HCT116 (cell line): ENCODE measurements around the gene HS6ST3. TPM values are rescaled to one million over a fixed set of nuclear protein-coding genes. Genes with fewer than 3 reads are reported as not detected.

Source experiments
- ATAC-seq: fragments of 200-7000 bp; cut with Tn5 transposase; 2 replicates; pipeline ENCODE4 v1.9.1; 2020; ENCODE audit warnings: mild to moderate bottlenecking, moderate library complexity
- BruUV-seq: library from RNA; stranded (reverse); fragments of 400-500 nt; replicated peaks from 2 replicates; lab custom pipeline; 2021; lab: Mats Ljungman, UMichigan
- CTCF ChIA-PET: fragments of 300-600 bp; sonication (Branson Sonifier 250); formaldehyde crosslinking; loops from one replicate; lab custom pipeline; 2021; ENCODE audit warnings: antibody characterized with exemption; lab: Charles Lee
- POLR2A ChIA-PET: fragments of 300-600, 350-600 bp; sonication (Branson Sonifier 250); formaldehyde crosslinking; loops from one replicate; lab custom pipeline; 2021; ENCODE audit warnings: antibody characterized with exemption; lab: Charles Lee
- RAD21 ChIA-PET, 2 experiments: fragments of 300-600 bp; sonication (Branson Sonifier 250); formaldehyde crosslinking; loops; one replicate each; lab custom pipeline; 2023; ENCODE audit warnings: low total read pairs in 2 of 2; ENCODE audit not compliant: uncharacterized antibody in 2 of 2, unreplicated experiment in 2 of 2, low non-redundant PET in 1 of 2; lab: Charles Lee
- DNase-seq: peaks from one replicate; pipeline ENCODE4 v3.0.0-alpha.2; 2010; ENCODE audit warnings: low read depth, low spot score
- H2AFZ ChIP-seq: fragments of 200-600 bp; shearing (Covaris generic), sonication (generic); 2 replicates; pipeline ENCODE4 v1.6.1; 2017; ENCODE audit warnings: low read depth, mixed run types, mixed read lengths, antibody characterized with exemption, low read length; ENCODE audit not compliant: poor library complexity, severe bottlenecking
- H3K27ac ChIP-seq: 2 replicates; pipeline ENCODE4 v1.5.1; 2012; ENCODE audit warnings: low read depth, low read length
- H3K27me3 ChIP-seq: fragments of 200-600 bp; sonication (generic); 2 replicates; pipeline ENCODE4 v1.6.1; 2016; ENCODE audit warnings: mixed run types, low read length, mixed read lengths; ENCODE audit not compliant: insufficient read depth
- H3K36me3 ChIP-seq, 2 experiments: fragments of 200-500 bp in 1 of 2; fragments of 200-600 bp in 1 of 2; sonication (Bioruptor generic) in 1 of 2; sonication (generic) in 1 of 2; 2 replicates each; pipeline versions ENCODE4 v1.5.1 to v1.6.1; 2014 to 2016; ENCODE audit warnings: low read length in 2 of 2, inconsistent platforms in 1 of 2, mixed read lengths in 1 of 2, mixed run types in 1 of 2; ENCODE audit not compliant: insufficient read depth in 2 of 2, control insufficient read depth in 1 of 2
- H3K4me1 ChIP-seq, 2 experiments: fragments of 200-600 bp in 1 of 2; sonication (generic) in 1 of 2; 2 replicates each; pipeline versions ENCODE4 v1.5.1 to v1.6.1; 2012 to 2017; ENCODE audit warnings: low read length in 2 of 2, inconsistent platforms in 1 of 2, mild to moderate bottlenecking in 1 of 2, mixed read lengths in 1 of 2, mixed run types in 1 of 2, moderate library complexity in 1 of 2; ENCODE audit not compliant: insufficient read depth in 2 of 2, control insufficient read depth in 1 of 2
- H3K4me2 ChIP-seq: fragments of 200-600 bp; sonication (generic); 2 replicates; pipeline ENCODE4 v1.6.1; 2017; ENCODE audit warnings: mixed run types, low read length, mixed read lengths
- H3K4me3 ChIP-seq, 2 experiments: fragments of 200-600 bp in 1 of 2; sonication (generic) in 1 of 2; replicated peaks in 1 of 2; 2 replicates each; pipeline ENCODE4 v1.5.1; 2011 to 2016; ENCODE audit warnings: low read length in 2 of 2, control low read depth in 1 of 2, low read depth in 1 of 2, mild to moderate bottlenecking in 1 of 2, mixed read lengths in 1 of 2, mixed run types in 1 of 2
- H3K79me2 ChIP-seq: fragments of 200-600 bp; sonication (generic); 2 replicates; pipeline ENCODE4 v1.6.1; 2017; ENCODE audit warnings: mild to moderate bottlenecking, mixed run types, low read length, moderate library complexity, mixed read lengths; ENCODE audit not compliant: insufficient read depth
- H3K9ac ChIP-seq: fragments of 200-600 bp; sonication (generic); 2 replicates; pipeline ENCODE4 v1.6.1; 2016; ENCODE audit warnings: low read length, mixed read lengths
- H3K9me2 ChIP-seq: fragments of 200-600 bp; sonication (generic), shearing (Covaris generic); 2 replicates; pipeline ENCODE4 v1.6.1; 2017; ENCODE audit warnings: mixed run types, mild to moderate bottlenecking, moderate library complexity; ENCODE audit not compliant: insufficient read depth
- H3K9me3 ChIP-seq, 2 experiments: fragments of 200-500 bp in 1 of 2; fragments of 200-600 bp in 1 of 2; sonication (Bioruptor generic) in 1 of 2; sonication (generic) in 1 of 2; 2 replicates each; pipeline ENCODE4 v1.6.1; 2014 to 2017; ENCODE audit warnings: low read length in 2 of 2, mixed read lengths in 2 of 2, inconsistent platforms in 1 of 2, low read depth in 1 of 2, mild to moderate bottlenecking in 1 of 2, mixed run types in 1 of 2, moderate library complexity in 1 of 2; ENCODE audit not compliant: control insufficient read depth in 1 of 2, insufficient read depth in 1 of 2
- H4K20me1 ChIP-seq: fragments of 200-600 bp; sonication (generic), shearing (Covaris generic); 2 replicates; pipeline ENCODE4 v1.6.1; 2017; ENCODE audit warnings: mixed run types, mild to moderate bottlenecking, moderate library complexity; ENCODE audit not compliant: insufficient read depth
- ATF3 ChIP-seq: IDR thresholded peaks from 2 replicates; pipeline ENCODE4 v1.6.1; 2012
- CBX3 ChIP-seq: IDR thresholded peaks from 2 replicates; pipeline ENCODE4 v1.6.1; 2012; ENCODE audit warnings: low read depth
- CEBPB ChIP-seq: IDR thresholded peaks from 2 replicates; pipeline ENCODE4 v1.6.1; 2012; ENCODE audit warnings: low read depth
- CTCF ChIP-seq, 3 experiments: fragments of 200-600 bp in 1 of 3; sonication (generic) in 1 of 3; IDR thresholded peaks in 2 of 3; conservative IDR thresholded peaks in 1 of 3; 2 replicates each; pipeline ENCODE4 v1.5.1; 2012 to 2017; ENCODE audit warnings: low read depth in 2 of 3, low read length in 2 of 3, antibody characterized with exemption in 1 of 3, borderline replicate concordance in 1 of 3, control low read depth in 1 of 3, mild to moderate bottlenecking in 1 of 3, mixed read lengths in 1 of 3, mixed run types in 1 of 3, moderate library complexity in 1 of 3; ENCODE audit not compliant: insufficient read depth in 1 of 3
- EGR1 ChIP-seq: IDR thresholded peaks from 2 replicates; pipeline ENCODE4 v1.6.1; 2012; ENCODE audit warnings: low read depth
- ELF1 ChIP-seq: IDR thresholded peaks from 2 replicates; pipeline ENCODE4 v1.6.1; 2012; ENCODE audit warnings: low read depth, borderline replicate concordance
- EZH2 ChIP-seq: fragments of 200-600 bp; sonication (generic); IDR thresholded peaks from 2 replicates; pipeline ENCODE4 v1.6.1; 2017; ENCODE audit warnings: antibody characterized with exemption, mixed run types
- EZH2phosphoT487 ChIP-seq: fragments of 200-600 bp; IDR thresholded peaks from 2 replicates; pipeline ENCODE4 v1.6.1; 2018; ENCODE audit warnings: antibody characterized with exemption, borderline replicate concordance
- JUND ChIP-seq: IDR thresholded peaks from 2 replicates; pipeline ENCODE4 v1.6.1; 2012
- MAX ChIP-seq: IDR thresholded peaks from 2 replicates; pipeline ENCODE4 v1.6.1; 2012
- POLR2A ChIP-seq: IDR thresholded peaks from 2 replicates; pipeline ENCODE4 v1.7.0; 2011; ENCODE audit warnings: borderline replicate concordance; ENCODE audit not compliant: insufficient read depth, insufficient read length; ENCODE audit errors: extremely low read depth
- POLR2AphosphoS5 ChIP-seq: IDR thresholded peaks from 2 replicates; pipeline ENCODE4 v1.6.1; 2011; ENCODE audit warnings: mild to moderate bottlenecking, low read depth, low read length, moderate library complexity
- SIN3A ChIP-seq: IDR thresholded peaks from 2 replicates; pipeline ENCODE4 v1.6.1; 2012; ENCODE audit warnings: low read depth
- SP1 ChIP-seq: IDR thresholded peaks from 2 replicates; pipeline ENCODE4 v1.6.1; 2012; ENCODE audit warnings: low read depth
- SRF ChIP-seq: IDR thresholded peaks from 2 replicates; pipeline ENCODE4 v1.6.1; 2012; ENCODE audit warnings: low read depth
- TCF7L2 ChIP-seq: IDR thresholded peaks from 2 replicates; pipeline ENCODE4 v1.7.0; 2011; ENCODE audit warnings: borderline replicate concordance, inconsistent platforms; ENCODE audit not compliant: insufficient read depth, insufficient read length; ENCODE audit errors: extremely low read depth
- YY1 ChIP-seq: IDR thresholded peaks from 2 replicates; pipeline ENCODE4 v1.6.1; 2011; ENCODE audit warnings: low read length, low read depth, moderate library complexity, mild to moderate bottlenecking; ENCODE audit not compliant: insufficient replicate concordance; ENCODE audit errors: extremely low read depth
- ZFX ChIP-seq: fragments of 450-650 bp; IDR thresholded peaks from 2 replicates; pipeline ENCODE4 v1.6.1; 2017
- ZNF274 ChIP-seq: fragments of 200-500 bp; sonication (Bioruptor generic); IDR thresholded peaks from 2 replicates; pipeline ENCODE4 v1.6.1; 2014; ENCODE audit warnings: mild to moderate bottlenecking, low read depth, low read length, inconsistent platforms
- intact Hi-C: fragments of 100-400 bp; cut with micrococcal nuclease; formaldehyde crosslinking; loops from 2 replicates; pipeline ENCODE4 v1.10.0; 2022
- total RNA-seq: library from RNA; stranded (reverse); gene quantifications from one replicate; pipeline ENCODE4 v1.2.1, GENCODE V29; 2021; ENCODE audit not compliant: unreplicated experiment

Gene HS6ST3
- total RNA-seq, 1 experiment from 2014 or later = 0.10 TPM

GRCh38 chr13:96203471-96203870 lies 113.6 kb downstream of the HS6ST3 start:
- no peaks in the 10 kb centered on the region for H3K36me3 ChIP-seq
- CTCF ChIA-PET = no interaction called here
- DNase-seq (no peak), ATAC-seq (no peak)
- H3K9me2 ChIP-seq = no peaks in the 10 kb centered on the region
- no peaks in the 10 kb centered on the region for H4K20me1 ChIP-seq
- H3K79me2 ChIP-seq = no peaks in the 10 kb centered on the region
- H3K9ac ChIP-seq = no peak overlapping the region
- no peak overlapping the region for H3K4me3 ChIP-seq
- H3K4me2 ChIP-seq = no peak overlapping the region
- TF ChIP-seq CTCF (IDR thresholded peaks at IDR 0.05 in 2 of 3, conservative IDR thresholded peaks at IDR 0.05 in 1 of 3; ENCODE audit: borderline replicate concordance in 1 of 3, insufficient read depth in 1 of 3, low read depth in 2 of 3, low read length in 2 of 3) = no peak
- TF ChIP-seq EGR1 = no peak
- no peak for TF ChIP-seq EZH2
- no peak for TF ChIP-seq CBX3
- no peak for TF ChIP-seq SRF
- no peak for TF ChIP-seq TCF7L2
- TF ChIP-seq POLR2A = no peak
- no peak for TF ChIP-seq EZH2phosphoT487
- no peak for TF ChIP-seq YY1
- TF ChIP-seq SIN3A = no peak
- no peak for TF ChIP-seq ZNF274
- TF ChIP-seq POLR2AphosphoS5 = no peak
- TF ChIP-seq ELF1 = no peak
- TF ChIP-seq MAX = no peak
- TF ChIP-seq CEBPB = no peak
- TF ChIP-seq ATF3 = no peak
- no peak for TF ChIP-seq SP1
- no peak for TF ChIP-seq ZFX
- TF ChIP-seq JUND = no peak
- POLR2A ChIA-PET = no interaction called here
- no peaks in the 10 kb centered on the region for H3K4me1 ChIP-seq
- H3K27me3 ChIP-seq = peaks cover 7% of the 10 kb centered on the region
- no peaks in the 10 kb centered on the region for H3K9me3 ChIP-seq
- H2AFZ ChIP-seq = no peak overlapping the region
- no peak overlapping the region for H3K27ac ChIP-seq
- BruUV-seq = no TSS peak
- intact Hi-C loops = no loop called here
- RAD21 ChIA-PET = no interaction called here
